NCI-H1417 (cell line): Measurements from ENCODE around the gene LYL1.

Experiments used
- DNase-seq, 3 experiments: peaks; one replicate each; lab custom pipeline; 2025; lab: John Stamatoyannopoulos, UW

The LYL1 gene

GRCh38 chr19:13092606-13093235 is 9.9 kb downstream of the LYL1 start:
- DNase-seq, result no peak

- no peak for DNase-seq
Measured at GRCh38 chr19:13092158-13092543, 10.5 kb downstream of the LYL1 start.

- DNase-seq, result peak in 2 of 3 experiments; percentile 75 to 79
Measured at GRCh38 chr19:13091400-13092157, 11.1 kb downstream of the LYL1 start.

DNA sequence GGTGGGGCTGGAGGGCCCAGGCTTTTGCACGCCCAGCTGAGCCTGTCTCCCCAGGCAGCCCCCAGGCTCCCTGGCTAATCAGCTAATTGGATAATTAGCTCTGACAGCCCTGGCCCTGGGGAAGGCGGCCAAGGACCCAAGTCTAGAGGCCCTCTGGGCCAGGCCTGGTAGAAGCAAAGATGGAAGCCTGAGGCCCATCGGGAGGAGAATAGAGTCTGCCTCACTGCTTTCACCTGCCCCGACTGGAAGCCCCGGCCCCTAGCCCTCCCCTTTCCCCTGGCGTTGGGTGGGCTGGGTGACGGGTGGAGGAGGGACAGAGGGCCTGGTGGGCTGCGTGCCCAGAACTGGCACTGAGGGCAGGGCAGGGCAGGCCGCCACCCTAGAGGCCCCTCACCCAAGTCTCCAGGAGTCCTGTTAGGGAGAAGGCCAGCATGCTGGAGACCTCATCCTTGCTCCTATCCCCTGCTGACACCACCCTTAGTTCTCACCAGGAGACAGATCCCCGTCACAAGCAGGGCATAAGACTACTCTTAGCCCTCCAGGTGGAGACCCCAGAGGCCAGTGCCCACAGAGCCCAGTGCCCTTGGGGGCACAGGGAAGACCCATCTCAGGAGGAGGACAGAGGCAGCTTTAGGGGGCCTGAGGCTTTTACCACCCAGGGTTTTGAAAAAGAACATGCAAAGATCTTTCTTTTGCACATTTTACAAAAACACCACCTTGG is 12.0 kb downstream of the LYL1 start:
- peak in 1 of 3 experiments; percentile 6 for DNase-seq

GRCh38 chr19:13089857-13090507 is 12.7 kb downstream of the LYL1 start:
- no peak for DNase-seq

DNA sequence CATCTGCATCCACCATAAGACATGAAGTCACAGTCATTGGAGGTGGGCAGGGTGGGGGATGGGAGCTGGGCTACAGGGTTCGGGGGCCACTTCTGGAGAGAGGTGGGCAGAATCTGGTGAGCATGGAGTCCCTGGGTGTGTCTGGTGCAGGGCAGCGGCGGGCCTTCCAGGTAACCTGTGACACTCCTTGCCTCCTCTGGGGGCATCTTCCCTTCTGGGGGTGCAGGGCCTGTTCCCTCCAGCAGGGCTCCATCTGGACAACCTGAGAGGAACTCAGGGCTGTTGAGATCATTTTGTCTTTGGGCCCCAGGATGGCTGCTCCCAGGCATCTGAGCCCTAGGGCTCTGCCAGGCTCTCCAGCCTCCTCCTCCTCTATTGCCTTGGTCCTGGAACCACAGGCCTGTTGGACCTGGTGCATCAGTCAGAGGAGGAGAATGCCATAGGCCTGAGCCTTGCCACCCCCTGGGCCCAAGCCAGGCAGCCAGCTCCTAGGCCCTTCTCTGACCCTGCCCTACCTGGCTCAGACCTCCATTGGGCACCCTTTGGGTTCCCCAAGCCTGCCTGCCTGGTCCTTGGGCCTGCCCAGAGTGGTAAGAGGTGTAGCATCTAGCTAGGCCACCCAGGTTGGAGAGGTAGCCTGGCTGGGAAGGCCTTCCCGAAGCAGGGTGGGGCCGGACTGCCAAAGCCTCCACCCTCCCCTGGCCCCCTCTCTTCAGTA is 13.4 kb downstream of the LYL1 start:
- DNase-seq, result no peak

- DNase-seq, result no peak
Measured at GRCh38 chr19:13087795-13088537, 14.7 kb downstream of the LYL1 start.

DNA sequence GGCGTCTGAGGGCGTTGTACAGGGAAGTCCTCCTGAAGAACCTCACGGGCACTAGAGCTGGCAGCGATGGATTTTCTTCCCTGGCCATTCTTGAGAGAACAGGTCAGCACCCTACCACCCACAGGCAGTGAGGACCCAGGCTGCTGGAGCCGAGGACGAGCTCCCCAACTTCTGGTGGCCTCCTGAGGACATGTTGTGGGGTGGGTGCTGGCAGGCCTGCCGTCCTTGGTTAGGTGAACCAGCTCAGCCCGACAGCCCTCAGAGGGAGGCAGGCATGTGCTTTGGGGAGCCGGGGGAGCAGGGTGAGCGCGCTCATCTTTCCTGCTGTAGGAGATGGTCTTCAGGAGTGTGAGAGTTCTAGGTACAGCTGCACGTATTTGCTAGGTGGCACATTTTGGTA is 15.4 kb downstream of the LYL1 start:
- DNase-seq, result no peak

DNA sequence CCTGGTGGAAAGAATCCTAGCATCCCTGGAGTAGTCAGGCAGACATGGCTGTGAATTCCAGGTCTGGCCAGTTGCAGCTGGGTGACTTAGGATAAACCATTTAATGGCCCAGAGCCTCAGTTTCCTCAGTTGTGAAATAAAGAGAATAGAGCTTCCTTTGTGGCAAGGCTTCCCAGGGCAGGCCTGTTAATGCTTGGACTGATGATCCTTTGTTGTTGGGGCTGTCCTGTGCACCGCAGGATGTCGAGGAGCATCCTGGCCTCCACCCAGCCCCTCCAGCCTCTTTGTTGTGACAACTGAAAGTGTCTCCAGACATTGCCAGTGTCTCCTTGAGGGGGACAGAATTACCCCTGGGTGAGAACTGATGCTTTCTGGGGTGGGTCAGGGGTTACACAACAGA is 16.3 kb downstream of the LYL1 start:
- no peak for DNase-seq

DNA sequence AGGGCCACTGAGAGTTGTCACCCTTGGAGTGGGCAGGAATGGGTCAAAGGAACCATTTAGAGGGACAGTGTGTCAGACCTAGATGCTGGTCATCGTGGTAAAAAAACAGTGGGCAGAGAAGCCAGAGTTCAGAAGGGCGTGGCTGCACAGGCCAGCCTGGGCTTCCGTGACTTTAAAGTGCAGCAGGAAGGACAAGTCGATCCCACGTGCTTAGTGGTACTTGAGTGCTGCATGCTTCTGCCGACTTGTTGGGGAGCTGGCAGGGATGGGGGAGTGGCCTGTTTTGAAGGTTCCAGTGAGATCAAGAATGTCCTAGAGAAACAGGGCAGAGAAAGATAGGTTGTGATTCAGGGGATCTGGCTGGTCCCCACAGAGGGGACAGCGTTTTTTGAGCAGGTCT is 17.0 kb downstream of the LYL1 start:
- DNase-seq, result no peak

- peak in 1 of 3 experiments; percentile 69 for DNase-seq
Measured at GRCh38 chr19:13083627-13084026, 19.0 kb downstream of the LYL1 start.

DNA sequence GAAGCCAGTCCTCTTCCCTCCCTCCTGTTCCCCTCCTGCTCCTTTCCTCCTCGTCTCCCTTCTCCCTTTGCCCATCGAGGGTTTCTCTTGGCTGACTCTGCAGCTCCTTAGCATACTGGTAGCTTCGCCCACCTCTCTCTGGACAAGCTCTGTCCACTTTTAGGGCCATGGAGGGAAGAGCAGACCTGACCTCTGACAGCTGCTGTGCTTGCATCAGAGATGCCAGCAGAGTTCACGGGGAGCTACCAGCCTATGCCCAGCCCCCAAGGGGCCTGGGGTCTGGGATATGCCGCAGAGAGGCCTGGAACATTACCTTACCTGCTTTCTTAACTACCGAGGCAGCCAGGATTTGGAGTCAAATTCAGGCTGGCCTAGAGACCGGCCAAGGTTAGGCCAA is 19.7 kb downstream of the LYL1 start:
- no peak for DNase-seq

DNA sequence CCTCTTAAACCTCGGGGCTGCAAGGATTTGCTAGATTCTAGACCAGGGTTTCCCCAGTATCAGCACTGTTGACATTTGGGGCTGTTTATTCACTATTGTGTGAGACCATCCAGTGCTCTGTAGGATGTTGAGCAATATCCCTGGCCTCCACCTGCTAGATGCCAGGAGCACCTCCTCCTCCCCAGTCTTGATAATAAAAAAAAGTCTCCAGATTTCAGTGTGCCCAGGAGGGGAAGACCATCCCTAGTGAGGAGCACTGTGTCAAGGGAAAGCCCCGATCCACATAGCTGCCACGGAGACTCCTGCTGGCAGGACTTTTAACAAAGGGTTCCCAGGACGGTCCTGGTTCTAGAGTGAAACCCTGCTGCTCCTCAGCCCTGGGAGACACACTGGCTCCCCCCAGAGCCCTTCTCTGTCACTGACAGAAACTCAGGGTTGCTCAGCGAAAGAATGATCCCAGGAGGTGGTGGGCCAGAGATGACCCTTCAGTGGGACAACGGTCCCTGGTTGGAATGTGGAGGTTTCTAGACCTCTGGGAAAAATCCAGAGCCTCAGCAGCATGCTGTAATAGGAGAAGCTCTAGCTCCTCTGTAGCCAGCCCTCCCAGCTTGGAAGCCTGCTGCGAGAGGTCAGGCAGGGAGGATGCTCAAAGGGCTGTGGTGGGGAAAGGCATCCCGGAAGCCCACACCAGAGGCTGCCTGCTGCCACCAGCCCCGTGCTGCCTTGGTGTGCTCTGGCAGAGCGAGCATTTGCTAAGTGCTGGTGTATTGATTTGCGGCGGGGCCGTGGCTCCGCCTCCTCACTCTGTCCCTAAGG is 20.3 kb downstream of the LYL1 start:
- DNase-seq, result peak in 2 of 3 experiments; percentile 43 to 78

DNA sequence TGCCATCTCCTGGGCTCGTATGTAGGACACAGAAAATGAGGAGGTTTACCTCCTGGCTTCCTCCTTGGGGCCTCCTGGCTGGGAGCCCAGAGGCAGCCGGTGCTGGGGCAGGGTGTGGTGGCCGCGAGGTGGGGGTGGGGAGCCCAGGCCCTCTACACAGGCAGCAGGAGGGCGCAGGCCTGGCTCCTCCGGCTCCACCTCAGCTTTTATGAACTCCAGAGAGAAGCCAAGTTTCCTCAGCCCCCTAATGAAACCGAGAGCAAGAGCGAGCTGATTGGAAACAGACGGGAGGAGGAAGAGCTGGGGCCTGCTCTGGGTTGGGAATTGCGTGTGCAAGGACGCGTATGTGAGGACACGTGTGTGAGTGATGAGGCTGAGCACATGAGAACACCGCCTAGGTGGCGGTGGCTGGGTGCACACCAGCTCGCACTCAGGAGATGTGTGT is 23.1 kb downstream of the LYL1 start:
- no peak for DNase-seq

- DNase-seq, result no peak
Measured at GRCh38 chr19:13078897-13079541, 23.6 kb downstream of the LYL1 start.

- DNase-seq, result no peak
Measured at GRCh38 chr19:13078381-13078780, 24.3 kb downstream of the LYL1 start.

GRCh38 chr19:13077240-13077639 is 25.4 kb downstream of the LYL1 start:
- DNase-seq, result peak in 1 of 3 experiments; percentile 27

DNA sequence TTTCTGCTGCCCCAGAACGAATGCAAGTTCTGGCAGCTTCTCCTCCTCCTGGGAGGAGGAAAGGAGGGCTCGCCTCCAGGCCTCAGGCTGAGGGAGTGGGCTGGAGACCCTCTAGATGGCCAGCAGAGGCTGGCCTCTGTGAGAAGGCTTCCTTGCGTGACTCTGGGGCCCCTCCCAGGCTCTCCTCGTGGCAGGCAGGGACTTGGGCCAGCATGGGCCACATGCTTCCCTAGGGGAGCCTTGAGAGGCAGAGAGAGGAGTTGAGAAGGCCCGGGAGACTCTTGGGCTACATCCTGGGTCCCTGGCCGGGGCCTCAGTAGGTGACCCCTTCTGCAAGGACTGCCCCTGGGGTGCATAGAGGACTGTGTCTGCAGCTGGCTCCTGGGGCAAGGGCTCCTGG is 25.9 kb downstream of the LYL1 start:
- DNase-seq, result no peak

DNA sequence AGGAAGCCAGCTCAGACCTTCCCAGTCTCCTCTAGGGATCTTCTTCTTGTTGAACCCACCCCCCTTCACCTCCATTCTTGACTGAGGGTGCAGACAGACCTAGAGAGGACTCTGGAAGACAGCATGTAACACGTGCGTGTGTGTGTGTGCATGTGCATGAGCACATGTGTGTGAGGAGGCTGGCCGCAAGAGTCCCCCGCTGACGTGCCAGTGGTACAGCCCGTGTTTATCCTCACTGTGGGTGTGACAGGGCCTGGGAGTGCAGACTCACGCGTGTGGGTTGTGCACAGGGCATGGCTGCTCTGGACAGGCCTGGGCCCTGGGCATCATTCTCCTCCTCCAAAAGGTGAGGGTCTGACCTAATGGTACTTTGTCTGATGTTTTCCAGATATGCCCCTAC is 26.3 kb downstream of the LYL1 start:
- no peak for DNase-seq

- no peak for DNase-seq
Measured at GRCh38 chr19:13074378-13074777, 28.3 kb downstream of the LYL1 start.
